A673 (cell line): Measurements from ENCODE around the gene IFRD2.

Source experiments
- EZH2 ChIP-seq: fragments of 200-600 bp; sonication (generic); IDR thresholded peaks from 2 replicates; pipeline ENCODE4 v1.6.1; 2017; ENCODE audit warnings: borderline replicate concordance, low read depth, mild to moderate bottlenecking, mixed read lengths, antibody characterized with exemption, low read length; ENCODE audit not compliant: poor library complexity, severe bottlenecking
- TF ChIP-seq, protein P1 (sequence below): fragments of 300-800, 200-600 bp; sonication (generic); conservative IDR thresholded peaks from 2 replicates; pipeline ENCODE4 v1.5.1; 2017; ENCODE audit warnings: low read depth, mild to moderate bottlenecking, antibody characterized with exemption, low read length, moderate library complexity, mixed read lengths

DNA sequence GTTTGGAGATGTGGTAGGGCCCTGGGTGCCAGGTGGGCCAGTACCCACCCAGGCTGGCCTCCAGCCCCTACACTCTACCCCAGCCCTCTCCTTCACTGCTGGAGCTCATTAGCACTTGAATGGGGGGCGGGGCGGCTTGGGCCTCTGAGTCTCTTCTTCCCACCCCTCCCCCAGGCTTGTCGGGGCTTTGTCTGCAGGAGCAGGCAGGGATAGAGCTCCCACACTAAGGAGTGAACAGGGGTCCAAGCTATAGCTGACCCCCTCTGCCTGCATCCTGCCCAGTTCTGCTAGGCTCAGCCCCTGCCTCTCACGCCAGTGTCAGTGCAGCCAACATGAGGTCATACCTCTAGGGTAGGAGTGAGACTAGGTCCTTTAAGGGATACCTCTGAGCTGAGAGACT is 51.1 kb downstream of the IFRD2 start:
- TF ChIP-seq, protein P1, sequence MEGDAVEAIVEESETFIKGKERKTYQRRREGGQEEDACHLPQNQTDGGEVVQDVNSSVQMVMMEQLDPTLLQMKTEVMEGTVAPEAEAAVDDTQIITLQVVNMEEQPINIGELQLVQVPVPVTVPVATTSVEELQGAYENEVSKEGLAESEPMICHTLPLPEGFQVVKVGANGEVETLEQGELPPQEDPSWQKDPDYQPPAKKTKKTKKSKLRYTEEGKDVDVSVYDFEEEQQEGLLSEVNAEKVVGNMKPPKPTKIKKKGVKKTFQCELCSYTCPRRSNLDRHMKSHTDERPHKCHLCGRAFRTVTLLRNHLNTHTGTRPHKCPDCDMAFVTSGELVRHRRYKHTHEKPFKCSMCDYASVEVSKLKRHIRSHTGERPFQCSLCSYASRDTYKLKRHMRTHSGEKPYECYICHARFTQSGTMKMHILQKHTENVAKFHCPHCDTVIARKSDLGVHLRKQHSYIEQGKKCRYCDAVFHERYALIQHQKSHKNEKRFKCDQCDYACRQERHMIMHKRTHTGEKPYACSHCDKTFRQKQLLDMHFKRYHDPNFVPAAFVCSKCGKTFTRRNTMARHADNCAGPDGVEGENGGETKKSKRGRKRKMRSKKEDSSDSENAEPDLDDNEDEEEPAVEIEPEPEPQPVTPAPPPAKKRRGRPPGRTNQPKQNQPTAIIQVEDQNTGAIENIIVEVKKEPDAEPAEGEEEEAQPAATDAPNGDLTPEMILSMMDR: no peak
- TF ChIP-seq EZH2: no peak
